Activated T-cell treated with anti-CD3 and anti-CD28 coated beads, Interleukin-2, amount 50 U/mL, for 1 hour (primary cell): ENCODE data around the gene CREB3L2.

Experiments
- DNase-seq: peaks from one replicate; pipeline ENCODE4 v3.0.0-alpha.2; 2020

Gene CREB3L2

DNA sequence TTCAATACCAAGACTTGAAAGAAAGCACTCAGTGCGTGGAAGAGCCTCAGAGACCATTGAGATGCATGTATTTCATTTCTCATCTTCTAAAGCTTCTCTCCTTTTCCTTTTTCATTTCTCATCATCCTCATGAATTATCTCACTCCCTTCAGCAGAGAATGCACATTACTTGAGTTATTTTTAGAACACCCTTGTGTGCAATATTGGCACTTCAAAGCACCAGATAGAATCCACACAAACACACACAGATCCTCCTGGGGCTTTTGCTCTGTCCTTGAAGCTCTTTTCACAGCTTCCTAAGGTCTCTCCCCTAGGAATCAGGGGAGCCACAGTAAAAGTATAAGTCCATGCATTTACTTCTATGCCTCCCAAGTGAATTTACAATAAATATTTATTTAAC, 173.4 kb downstream of the CREB3L2 start:
- DNase-seq, result no peak

DNA sequence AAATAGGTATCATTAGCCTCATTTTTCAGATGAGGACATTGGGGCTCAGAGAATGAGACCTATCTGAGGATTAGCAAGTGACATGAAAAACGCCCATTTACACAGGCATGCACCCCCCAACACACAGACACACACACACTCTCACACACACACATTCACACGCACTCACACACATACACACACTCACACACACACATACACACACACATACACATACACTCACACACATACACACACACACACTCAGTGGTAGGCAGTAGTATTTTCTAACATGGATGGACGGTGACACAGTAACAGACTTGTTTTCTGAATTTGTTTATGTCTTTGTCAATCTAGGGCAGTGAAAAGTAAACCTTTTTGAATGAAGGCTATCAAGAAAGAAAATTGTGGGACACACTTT, 176.4 kb downstream of the CREB3L2 start:
- DNase-seq, result no peak
